DMS79 treated with DMSO at 0.1 percent for 48 hours (cell line): ENCODE measurements around the gene SPACA4.
"Not testable (repeated sequence)": the region's sequence is repeated elsewhere in the genome, so short reads cannot be mapped to it uniquely, and the experiment has no call there.

Source experiments
- DNase-seq: peaks from one replicate; lab custom pipeline; 2025; lab: John Stamatoyannopoulos, UW

The SPACA4 gene

DNA sequence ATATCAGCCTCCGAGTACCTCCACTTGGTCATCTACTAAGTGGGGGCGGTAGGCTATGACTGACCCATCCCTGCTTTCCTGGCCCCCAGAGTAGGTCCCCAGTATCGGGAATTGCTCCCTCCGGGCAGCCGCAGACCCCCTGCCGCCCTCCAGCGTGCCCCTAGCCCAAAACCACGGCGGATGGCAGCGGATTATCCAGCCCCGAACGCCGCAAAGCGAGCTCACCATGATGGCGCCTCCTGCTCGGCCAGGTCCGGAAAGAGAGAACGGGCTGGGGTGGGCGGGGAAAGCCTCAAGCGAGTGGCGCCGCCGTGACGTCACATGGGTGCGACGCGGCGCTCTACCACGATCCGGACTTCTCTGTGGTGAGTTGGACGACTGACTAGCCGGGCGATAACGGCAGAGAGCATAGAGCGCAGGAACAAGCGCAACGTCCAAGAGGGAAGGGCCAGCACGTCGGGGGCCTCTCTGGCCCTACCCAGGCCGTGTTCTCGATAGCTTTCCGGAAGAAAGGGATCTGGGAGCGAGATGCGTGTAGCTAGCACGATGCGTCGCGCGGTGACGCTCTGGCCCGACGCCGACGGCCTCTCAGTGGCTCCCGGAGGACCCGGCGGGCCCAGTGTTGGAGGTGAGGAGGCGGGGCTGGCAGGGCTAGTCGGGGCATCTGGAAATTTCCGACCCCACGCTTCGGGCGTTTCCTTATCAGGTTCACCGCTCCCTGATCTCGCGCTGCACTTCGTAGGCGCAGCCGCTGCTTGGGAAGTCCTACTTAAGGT is 12.6 kb downstream of the SPACA4 start, which contains the start of the genes RPL18 and SPHK2:
TSS of gene RPL18 (minus strand) at position 263 of the 776 bp plus-strand sequence. CDS start at position 228, 35 bp downstream.
TSS of gene SPHK2 (plus strand) at position 591 of the 776 bp plus-strand sequence. CDS start 1,009 bp downstream, outside the sequence.
- peak; percentile 99 for DNase-seq

DNA sequence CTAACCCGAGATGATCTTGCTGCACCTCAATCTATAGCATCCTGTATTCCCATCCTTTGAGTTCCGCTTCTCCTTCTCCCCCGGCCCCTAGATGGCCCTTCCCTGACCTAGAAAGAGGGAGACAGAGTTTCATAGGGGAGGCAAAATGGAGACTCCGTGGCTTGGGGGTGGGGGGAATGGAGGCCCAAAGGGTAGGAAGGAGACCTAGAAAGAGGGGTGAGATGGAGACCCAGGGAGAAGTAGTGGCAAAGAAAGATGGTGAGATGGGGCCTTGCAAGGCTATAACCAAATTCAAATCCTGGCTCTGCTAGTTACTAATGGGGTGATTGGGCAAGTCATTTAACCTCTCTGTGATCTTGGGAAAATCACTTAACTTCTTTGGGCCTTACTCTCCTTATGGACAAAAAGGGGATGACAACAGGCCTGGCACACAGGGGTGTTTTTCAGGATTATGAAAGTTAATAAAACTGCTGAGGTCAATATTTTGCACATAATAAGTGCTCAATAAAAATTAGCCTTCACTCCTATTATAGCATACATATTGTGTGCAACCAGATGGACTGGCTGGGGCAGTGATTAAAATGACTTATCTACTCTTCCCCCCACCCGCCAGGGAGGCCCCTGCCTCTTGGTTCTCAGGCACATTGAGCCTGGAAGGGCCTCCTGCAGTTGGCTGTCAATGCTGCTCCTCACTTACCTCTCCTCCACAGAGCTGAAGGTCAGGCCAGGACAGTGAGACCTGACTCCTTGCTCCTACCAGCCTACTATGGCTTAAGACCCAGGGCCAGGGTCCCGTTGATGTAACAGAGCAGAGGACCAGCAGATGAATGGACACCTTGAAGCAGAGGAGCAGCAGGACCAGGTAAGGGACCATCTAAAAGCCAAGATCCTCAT is 13.4 kb downstream of the SPACA4 start:
- no peak for DNase-seq

DNA sequence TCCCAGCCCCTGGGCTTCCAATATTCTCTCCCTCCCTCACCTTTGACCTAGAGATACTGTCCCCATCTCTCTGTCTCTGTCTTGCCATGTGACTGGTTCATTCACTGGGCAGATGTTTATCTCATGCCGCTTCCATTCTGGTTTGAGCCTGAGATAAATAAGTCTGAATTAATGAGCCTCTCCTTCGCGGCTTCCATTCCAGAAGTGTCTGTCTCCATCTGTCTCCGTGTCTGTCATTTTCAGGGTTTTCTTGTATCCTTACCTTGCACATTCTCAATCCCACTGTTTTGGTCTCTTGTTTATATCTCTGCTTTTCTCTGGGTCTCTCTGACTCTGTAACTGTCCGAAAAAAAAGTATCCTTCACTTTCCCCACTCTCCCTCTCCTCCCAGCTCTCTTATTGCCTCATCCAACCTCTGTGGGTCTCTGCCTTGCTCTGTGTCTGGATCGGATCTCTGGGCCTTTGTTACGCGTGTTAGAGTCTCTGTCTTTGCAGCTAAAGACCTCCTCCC is 17.1 kb downstream of the SPACA4 start:
- peak; percentile 45 for DNase-seq

DNA sequence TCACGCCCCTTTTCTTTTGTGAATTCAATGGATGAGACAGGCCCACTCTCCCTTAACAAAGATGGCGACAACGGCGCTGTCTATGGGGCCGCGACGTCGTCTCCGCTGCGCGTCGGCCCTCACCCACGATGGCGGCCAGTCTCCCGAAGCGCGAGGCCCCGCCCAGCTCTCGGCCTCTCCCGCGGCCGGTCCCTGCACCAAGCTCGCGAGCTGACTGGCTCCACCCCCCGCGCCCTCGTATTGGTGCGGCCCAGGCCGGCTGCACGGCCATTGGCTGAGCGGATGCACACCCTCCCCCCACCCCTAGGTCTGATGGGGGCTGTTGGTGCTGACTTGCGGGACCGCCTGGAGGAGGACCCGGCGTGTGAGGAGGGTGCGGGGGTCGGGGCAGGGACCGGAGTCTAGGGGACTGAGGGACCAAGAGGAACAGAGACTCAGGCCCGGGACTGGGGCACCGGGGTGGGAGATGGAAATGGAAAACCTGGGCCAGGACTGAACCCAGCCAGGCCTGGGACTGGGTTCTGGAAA is 17.6 kb downstream of the SPACA4 start:
- DNase-seq, result peak; percentile 97

DNA sequence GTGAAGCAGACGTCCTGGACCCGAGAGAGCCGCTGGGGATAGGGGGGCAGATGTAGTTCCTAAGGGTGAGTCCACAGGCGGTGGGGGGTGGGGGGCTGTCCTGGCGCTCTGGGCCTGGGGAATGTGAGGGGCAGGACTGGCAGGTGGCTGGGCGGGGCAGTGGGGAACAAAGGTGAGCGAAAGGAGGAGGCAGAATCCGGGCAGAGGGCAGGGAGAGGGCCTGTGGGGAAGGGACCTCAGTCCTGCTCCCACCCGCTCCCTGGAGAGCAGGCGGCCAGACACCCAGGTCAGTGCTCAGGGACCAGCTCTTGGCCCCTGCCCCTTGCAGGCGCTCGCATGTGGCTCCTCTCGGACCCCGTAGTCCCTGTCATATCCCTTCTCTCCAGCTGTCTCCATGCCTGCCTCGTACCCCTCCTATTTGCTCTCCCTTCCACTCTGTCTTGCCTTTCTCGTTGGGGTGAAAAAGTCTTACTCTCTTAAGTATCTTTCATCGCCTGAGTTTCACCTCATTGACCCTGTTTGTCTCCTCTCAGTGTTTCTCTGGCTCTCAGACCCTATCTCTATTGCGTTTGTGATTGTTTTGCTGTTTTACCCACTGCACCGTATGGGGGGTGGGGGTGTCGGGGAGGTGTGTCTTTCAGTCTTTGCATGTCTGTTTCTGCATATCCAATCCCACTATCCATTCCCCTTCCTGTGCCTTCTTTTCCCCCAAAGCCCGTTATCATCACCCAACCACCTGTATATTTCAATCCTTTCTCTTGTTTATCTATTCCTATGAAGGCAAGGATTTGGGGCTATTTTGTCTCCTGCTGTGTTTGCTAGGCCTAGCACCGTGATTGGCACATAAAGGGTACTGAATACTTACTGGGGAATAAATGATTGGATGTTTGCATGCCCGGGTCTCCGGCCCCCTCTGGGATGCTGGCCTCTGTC is 18.5 kb downstream of the SPACA4 start:
- DNase-seq, result no peak

DNA sequence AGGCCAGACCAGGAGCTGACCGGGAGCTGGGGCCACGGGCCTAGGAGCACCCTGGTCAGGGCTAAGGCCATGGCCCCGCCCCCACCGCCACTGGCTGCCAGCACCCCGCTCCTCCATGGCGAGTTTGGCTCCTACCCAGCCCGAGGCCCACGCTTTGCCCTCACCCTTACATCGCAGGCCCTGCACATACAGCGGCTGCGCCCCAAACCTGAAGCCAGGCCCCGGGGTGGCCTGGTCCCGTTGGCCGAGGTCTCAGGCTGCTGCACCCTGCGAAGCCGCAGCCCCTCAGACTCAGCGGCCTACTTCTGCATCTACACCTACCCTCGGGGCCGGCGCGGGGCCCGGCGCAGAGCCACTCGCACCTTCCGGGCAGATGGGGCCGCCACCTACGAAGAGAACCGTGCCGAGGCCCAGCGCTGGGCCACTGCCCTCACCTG is 19.4 kb downstream of the SPACA4 start:
- no peak for DNase-seq

DNA sequence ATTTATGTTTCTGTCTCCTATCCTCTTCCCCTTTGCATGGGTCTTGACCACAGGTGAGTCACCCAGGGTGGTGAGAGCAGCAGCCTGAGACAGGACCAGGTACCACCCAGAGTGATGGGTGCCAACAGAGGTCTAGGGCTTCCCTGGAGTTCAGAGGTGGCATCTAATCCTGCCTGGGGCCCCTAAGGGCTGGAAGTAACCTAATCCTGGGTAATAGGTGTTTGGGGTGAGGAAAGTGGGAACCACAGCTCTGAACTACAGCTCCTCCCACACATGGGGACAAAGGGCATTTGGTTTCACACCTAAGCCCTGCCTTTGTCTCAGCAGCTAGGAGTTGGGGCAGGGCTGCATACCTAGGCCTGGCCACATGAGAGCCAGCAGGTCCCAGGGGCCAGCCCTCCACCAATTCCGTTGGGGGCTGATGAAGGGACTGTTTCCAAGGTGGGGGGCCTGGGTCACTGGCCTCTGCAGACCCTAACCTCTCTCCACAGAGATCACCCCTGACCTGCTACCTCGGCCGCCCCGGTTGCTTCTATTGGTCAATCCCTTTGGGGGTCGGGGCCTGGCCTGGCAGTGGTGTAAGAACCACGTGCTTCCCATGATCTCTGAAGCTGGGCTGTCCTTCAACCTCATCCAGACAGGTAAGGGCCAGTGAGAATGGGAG is 20.8 kb downstream of the SPACA4 start:
- no peak for DNase-seq

DNA sequence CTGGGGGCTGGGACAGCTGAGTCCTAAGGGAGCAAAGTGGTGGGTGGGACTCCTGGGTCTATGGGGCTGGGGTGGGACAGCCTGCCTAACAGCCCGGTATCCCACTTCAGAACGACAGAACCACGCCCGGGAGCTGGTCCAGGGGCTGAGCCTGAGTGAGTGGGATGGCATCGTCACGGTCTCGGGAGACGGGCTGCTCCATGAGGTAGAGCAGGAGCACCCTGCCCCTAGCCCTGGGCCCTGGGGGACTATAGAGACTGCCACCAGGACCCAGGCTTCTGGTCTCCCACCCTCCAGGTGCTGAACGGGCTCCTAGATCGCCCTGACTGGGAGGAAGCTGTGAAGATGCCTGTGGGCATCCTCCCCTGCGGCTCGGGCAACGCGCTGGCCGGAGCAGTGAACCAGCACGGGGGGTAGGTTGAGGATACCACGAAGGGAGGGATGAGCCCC is 21.3 kb downstream of the SPACA4 start:
- no peak for DNase-seq

DNA sequence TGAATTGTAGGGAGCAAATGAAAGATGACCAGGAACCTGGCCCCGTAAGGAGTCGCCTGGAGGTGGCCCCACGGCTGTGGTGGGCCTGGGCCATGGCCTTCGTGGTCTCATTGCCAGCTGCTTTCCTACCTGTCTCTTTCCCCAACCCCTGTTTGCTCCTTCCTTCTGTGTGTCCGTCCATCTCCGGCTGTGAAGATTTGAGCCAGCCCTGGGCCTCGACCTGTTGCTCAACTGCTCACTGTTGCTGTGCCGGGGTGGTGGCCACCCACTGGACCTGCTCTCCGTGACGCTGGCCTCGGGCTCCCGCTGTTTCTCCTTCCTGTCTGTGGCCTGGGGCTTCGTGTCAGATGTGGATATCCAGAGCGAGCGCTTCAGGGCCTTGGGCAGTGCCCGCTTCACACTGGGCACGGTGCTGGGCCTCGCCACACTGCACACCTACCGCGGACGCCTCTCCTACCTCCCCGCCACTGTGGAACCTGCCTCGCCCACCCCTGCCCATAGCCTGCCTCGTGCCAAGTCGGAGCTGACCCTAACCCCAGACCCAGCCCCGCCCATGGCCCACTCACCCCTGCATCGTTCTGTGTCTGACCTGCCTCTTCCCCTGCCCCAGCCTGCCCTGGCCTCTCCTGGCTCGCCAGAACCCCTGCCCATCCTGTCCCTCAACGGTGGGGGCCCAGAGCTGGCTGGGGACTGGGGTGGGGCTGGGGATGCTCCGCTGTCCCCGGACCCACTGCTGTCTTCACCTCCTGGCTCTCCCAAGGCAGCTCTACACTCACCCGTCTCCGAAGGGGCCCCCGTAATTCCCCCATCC is 22.1 kb downstream of the SPACA4 start:
- DNase-seq, result no peak

DNA sequence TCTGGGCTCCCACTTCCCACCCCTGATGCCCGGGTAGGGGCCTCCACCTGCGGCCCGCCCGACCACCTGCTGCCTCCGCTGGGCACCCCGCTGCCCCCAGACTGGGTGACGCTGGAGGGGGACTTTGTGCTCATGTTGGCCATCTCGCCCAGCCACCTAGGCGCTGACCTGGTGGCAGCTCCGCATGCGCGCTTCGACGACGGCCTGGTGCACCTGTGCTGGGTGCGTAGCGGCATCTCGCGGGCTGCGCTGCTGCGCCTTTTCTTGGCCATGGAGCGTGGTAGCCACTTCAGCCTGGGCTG is 22.7 kb downstream of the SPACA4 start:
- DNase-seq, result no peak

DNA sequence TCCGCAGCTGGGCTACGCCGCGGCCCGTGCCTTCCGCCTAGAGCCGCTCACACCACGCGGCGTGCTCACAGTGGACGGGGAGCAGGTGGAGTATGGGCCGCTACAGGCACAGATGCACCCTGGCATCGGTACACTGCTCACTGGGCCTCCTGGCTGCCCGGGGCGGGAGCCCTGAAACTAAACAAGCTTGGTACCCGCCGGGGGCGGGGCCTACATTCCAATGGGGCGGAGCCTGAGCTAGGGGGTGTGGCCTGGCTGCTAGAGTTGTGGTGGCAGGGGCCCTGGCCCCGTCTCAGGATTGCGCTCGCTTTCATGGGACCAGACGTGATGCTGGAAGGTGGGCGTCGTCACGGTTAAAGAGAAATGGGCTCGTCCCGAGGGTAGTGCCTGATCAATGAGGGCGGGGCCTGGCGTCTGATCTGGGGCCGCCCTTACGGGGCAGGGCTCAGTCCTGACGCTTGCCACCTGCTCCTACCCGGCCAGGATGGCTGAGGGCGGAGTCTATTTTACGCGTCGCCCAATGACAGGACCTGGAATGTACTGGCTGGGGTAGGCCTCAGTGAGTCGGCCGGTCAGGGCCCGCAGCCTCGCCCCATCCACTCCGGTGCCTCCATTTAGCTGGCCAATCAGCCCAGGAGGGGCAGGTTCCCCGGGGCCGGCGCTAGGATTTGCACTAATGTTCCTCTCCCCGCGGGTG is 23.2 kb downstream of the SPACA4 start:
- DNase-seq, result no peak

DNA sequence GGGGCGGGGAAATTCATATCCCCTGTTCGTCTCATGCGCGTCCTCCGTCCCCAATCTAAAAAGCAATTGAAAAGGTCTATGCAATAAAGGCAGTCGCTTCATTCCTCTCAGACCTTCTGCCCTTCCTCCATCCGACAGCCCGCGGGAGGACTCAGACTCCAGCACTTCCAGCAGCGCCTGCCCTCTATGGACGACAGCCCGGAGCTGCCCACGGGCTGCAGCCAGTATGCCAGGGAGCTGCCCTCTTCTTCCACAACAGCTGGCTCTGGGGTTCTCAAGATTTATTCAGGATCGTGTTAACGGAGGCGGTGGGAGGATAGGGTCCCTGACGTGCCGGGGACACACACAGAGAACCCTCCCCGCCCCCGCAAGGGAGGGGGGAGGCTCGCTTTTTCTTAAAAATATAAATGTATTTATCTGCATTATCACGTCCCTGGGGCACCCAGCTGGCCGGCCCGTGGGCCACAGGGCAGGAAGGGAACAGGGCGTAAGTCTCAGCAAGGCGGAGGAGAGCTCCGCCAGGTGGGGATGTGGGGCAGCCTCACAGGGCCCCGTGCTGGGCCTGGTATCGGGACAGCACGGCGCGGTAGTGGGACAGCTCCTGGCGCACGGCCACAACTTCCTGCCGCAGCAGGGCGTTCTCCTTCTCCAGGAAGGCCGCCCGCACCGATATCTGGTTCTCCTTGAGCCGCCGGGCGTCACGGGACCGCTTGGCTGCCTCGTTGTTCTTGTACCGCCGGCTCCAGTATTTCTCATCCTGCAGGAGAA is 23.9 kb downstream of the SPACA4 start:
- DNase-seq, result no peak

DNA sequence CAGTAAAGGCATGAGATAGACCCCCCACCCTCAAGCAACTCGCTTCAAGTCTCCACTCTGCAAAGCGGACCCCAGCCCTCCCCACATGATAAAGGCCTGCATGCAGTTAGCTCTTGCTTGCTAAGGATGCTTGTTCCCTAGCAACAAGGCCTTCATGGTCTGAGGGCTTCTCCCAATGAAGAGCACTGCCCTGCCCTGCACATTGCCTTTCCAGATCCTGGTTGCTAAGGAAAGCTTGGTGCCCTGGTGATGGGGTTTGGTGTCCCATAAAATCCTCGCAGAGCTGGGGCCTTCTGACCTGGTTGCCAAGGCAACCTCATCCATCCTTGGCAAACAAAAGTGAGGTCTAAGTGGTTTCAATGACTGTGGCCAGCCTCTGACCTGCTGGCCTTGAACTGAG is 24.7 kb downstream of the SPACA4 start:
- DNase-seq, result no peak

DNA sequence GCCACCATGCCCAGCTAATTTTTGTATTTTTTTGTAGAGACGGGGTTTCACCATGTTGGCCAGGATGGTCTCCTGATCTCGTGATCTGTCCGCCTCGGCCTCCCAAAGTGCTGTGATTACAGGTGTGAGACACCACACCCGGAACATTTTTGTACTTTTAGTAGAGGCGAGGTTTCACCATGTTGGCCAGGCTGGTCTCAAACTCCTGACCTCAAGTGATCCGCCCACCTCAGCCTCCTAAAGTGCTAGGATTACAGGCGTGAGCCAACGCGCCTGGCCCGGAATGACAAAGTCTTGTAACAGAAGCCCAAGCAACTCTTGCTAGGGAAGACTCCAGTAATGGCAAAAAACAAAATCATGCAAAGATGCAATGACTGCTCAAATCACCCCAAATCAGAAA is 25.7 kb downstream of the SPACA4 start:
- DNase-seq, result not testable (repeated sequence)

DNA sequence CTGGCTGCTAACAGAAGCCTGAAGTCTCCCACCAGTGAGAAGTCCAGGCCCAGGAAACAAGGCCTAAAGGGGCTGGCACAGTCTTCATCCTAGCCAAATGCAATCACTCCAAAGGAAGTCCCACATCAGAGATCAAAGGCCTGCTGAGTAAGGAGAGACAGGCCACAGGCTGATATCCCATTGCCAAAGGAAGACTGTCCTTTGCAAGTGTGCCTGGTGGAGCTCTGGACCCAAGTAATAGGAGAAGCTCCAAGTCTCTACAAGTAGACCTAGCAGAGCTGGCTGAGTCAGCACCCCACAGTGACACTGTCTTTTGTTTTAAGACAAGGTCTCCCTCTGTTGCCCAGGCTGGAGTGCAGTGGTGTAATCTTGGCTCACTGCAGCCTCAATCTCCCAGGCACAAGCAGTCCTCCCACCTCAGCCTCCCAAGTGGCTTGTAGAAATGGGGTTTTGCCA is 26.2 kb downstream of the SPACA4 start:
- no peak for DNase-seq

DNA sequence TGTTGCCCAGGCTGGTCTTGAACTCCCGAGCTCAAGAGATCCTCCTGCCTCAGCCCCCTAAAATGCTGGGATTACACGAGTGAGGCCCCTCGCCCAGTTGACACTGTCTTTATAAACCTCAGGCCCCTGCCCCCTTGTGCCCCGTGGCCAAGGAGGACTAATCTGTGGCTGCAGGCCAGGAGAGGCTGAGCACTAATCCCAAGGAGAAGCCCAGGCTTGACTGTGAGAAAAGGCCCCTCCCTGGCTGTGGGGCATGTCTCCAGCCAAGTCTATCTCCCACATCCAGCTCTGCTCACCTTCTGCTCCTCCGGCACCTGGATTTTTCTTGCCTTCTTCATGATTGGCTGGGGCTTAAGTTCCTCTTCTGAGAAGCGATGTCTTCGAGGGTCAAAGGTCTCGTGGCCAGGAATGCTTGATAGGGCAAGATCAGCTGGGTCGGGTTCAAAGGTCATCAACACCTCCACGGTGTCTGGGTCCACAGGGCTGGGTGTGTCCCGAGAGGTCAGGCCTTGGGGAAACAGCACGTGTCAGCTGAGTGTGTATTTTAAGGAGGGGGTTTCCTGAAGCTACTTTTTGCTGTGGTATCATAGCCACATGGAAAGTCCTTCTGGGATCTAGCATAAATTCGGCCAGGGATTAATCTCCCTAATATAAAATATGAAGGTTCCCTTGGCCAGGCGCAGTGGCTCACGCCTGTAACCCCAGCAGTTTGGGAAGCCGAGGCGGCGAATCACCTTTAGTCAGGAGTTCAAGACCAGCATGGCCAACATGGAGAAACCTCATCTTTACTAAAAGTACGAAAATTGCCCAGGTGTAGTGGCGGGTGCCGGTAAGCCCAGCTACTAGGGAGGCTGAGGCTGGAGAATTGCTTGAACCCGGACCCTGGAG is 26.9 kb downstream of the SPACA4 start:
- no peak for DNase-seq

DNA sequence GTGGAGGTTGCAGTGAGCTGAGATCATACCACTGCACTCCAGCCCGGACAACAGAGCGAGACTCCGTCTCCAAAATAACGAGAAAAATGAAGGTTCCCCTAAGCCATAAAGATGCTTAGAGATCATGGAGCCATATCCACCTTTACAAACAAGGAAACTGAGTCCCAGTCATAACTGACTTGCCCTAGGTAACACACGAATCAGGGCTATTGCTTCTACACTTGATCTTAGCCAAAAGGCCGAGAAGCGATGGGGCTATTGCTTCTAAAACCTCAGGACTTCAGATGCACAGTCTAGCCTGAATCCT is 27.4 kb downstream of the SPACA4 start:
- DNase-seq, result no peak
